Keratinocyte (primary cell): ENCODE data around the gene PLA2G4D. TPM values are rescaled to one million over a fixed set of nuclear protein-coding genes. Genes with fewer than 3 reads are reported as not detected.

Source experiments
- DNase-seq: peaks from one replicate; pipeline ENCODE4 v3.0.0-alpha.2; 2011; ENCODE audit warnings: low read depth, missing footprints, low spot score
- FAIRE-seq: peaks from 2 replicates; lab custom pipeline; 2011; peaks lifted over from hg19 to GRCh38; lab: Jason Lieb, UNC
- H2AFZ ChIP-seq: 2 replicates; pipeline ENCODE4 v1.6.0; 2012; ENCODE audit warnings: low read length, control low read depth, inconsistent platforms; ENCODE audit not compliant: control insufficient read depth
- H3K27ac ChIP-seq: 2 replicates; pipeline ENCODE4 v1.5.1; 2011; ENCODE audit warnings: low read length; ENCODE audit not compliant: control insufficient read depth, insufficient read depth
- H3K27me3 ChIP-seq: 3 replicates; pipeline ENCODE4 v1.6.0; 2011; ENCODE audit warnings: low read length; ENCODE audit not compliant: control insufficient read depth, insufficient read depth; ENCODE audit errors: extremely low read depth
- H3K36me3 ChIP-seq, 2 experiments: 2 replicates in 1 of 2; 3 replicates in 1 of 2; pipeline ENCODE4 v1.5.1; 2011; ENCODE audit warnings: low read length in 2 of 2, mild to moderate bottlenecking in 1 of 2; ENCODE audit not compliant: control insufficient read depth in 2 of 2, insufficient read depth in 2 of 2; ENCODE audit errors: extremely low read depth in 1 of 2
- H3K4me1 ChIP-seq: 3 replicates; pipeline ENCODE4 v1.5.1; 2011; ENCODE audit warnings: low read length; ENCODE audit not compliant: control insufficient read depth, insufficient read depth; ENCODE audit errors: extremely low read depth
- H3K4me2 ChIP-seq: 3 replicates; pipeline ENCODE4 v1.6.0; 2011; ENCODE audit warnings: low read depth, low read length; ENCODE audit not compliant: control insufficient read depth, insufficient read depth; ENCODE audit errors: extremely low read depth
- H3K4me3 ChIP-seq, 3 experiments: fragments of 200-600 bp in 1 of 3; sonication (generic) in 1 of 3; 2 replicates in 2 of 3; 3 replicates in 1 of 3; pipeline ENCODE4 v1.5.1; 2011 to 2016; ENCODE audit warnings: low read length in 3 of 3, mild to moderate bottlenecking in 3 of 3, control low read depth in 2 of 3, inconsistent platforms in 1 of 3, low read depth in 1 of 3, mixed read lengths in 1 of 3, mixed run types in 1 of 3, moderate library complexity in 1 of 3; ENCODE audit not compliant: control insufficient read depth in 2 of 3, insufficient read depth in 2 of 3; ENCODE audit errors: extremely low read depth in 1 of 3
- H3K79me2 ChIP-seq: 2 replicates; pipeline ENCODE4 v1.6.0; 2012; ENCODE audit warnings: low read length; ENCODE audit not compliant: control insufficient read depth, insufficient read depth
- H3K9ac ChIP-seq: 3 replicates; pipeline ENCODE4 v1.6.0; 2011; ENCODE audit warnings: low read length; ENCODE audit not compliant: control insufficient read depth, insufficient read depth; ENCODE audit errors: extremely low read depth
- H3K9me1 ChIP-seq: 3 replicates; pipeline ENCODE4 v1.6.0; 2011; ENCODE audit warnings: low read length; ENCODE audit not compliant: control insufficient read depth, insufficient read depth; ENCODE audit errors: extremely low read depth
- H3K9me3 ChIP-seq: 2 replicates; pipeline ENCODE4 v1.5.1; 2012; ENCODE audit warnings: low read depth, low read length; ENCODE audit not compliant: control insufficient read depth
- H4K20me1 ChIP-seq: 3 replicates; pipeline ENCODE4 v1.6.0; 2011; ENCODE audit warnings: low read length; ENCODE audit not compliant: control insufficient read depth, insufficient read depth; ENCODE audit errors: extremely low read depth
- CTCF ChIP-seq, 3 experiments: IDR thresholded peaks in 1 of 3; conservative IDR thresholded peaks in 1 of 3; optimal IDR thresholded peaks in 1 of 3; 2 replicates in 2 of 3; 3 replicates in 1 of 3; pipeline versions ENCODE3 to v1.5.1; 2011; ENCODE audit warnings: low read length in 3 of 3, mild to moderate bottlenecking in 3 of 3, moderate library complexity in 2 of 3, control low read depth in 1 of 3, inconsistent platforms in 1 of 3; ENCODE audit not compliant: insufficient read depth in 2 of 3; ENCODE audit errors: extremely low read depth in 1 of 3
- EZH2 ChIP-seq: IDR thresholded peaks from one replicate; pipeline ENCODE4 v1.6.1; 2012; ENCODE audit warnings: inconsistent platforms, mild to moderate bottlenecking, low read length, moderate library complexity
- dilution Hi-C: fragments of 300-500 bp; cut with MboI; formaldehyde crosslinking; loops from one replicate; pipeline ENCODE4 v1.7.0; 2020; ENCODE audit warnings: low sequenced_read_pairs; ENCODE audit not compliant: extremely low pct_ligation_motif_present
- polyA plus RNA-seq, 5 experiments: library from polyadenylated mRNA; depleted of rRNA in 3 of 5; stranded (reverse) in 3 of 5; stranded (forward) in 1 of 5; unstranded in 1 of 5; fragments of >200 nt; gene quantifications; 1 replicate in 1 of 5; 2 replicates in 3 of 5; 3 replicates in 1 of 5; pipeline versions ENCODE4 v1.2.1 to v1.2.3, GENCODE V29; 2011 to 2012; ENCODE audit warnings: missing spikeins in 2 of 5, low read depth in 1 of 5, low replicate concordance in 1 of 5

Gene PLA2G4D
- polyA plus RNA-seq, 1 donor (not counting 4 experiments of a cell fraction or from before 2014, with no cell fraction given): 0.69 TPM

- FAIRE-seq (no peak), DNase-seq (no peak)
- no peak overlapping the region for H3K4me2 ChIP-seq
- H3K27me3 ChIP-seq: no peaks in the 10 kb centered on the region
- no peak overlapping the region for H3K9ac ChIP-seq
- H3K79me2 ChIP-seq: no peaks in the 10 kb centered on the region
- no peak overlapping the region for H3K27ac ChIP-seq
- no peak overlapping the region for H2AFZ ChIP-seq
- H4K20me1 ChIP-seq: no peaks in the 10 kb centered on the region
- no peaks in the 10 kb centered on the region for H3K36me3 ChIP-seq
- no peak overlapping the region for H3K4me3 ChIP-seq
- H3K4me1 ChIP-seq: peaks cover 6% of the 10 kb centered on the region
- dilution Hi-C loops: no loop called here
- no peak for TF ChIP-seq CTCF (optimal IDR thresholded peaks at IDR 0.05 in 1 of 3, IDR thresholded peaks at IDR 0.05 in 1 of 3, conservative IDR thresholded peaks at IDR 0.05 in 1 of 3; ENCODE audit: extremely low read depth in 1 of 3, insufficient read depth in 2 of 3, low read length in 3 of 3)
- no peak for TF ChIP-seq EZH2
- no peaks in the 10 kb centered on the region for H3K9me1 ChIP-seq
- H3K9me3 ChIP-seq: no peaks in the 10 kb centered on the region
Measured at GRCh38 chr15:42120285-42120684, 25.9 kb upstream of the PLA2G4D start.

GRCh38 chr15:42119446-42119760 is 25.0 kb upstream of the PLA2G4D start:
- peak overlapping the region; percentile 55 for H2AFZ ChIP-seq
- TF ChIP-seq EZH2 (no peak), CTCF (optimal IDR thresholded peaks at IDR 0.05 in 1 of 3, IDR thresholded peaks at IDR 0.05 in 1 of 3, conservative IDR thresholded peaks at IDR 0.05 in 1 of 3; ENCODE audit: extremely low read depth in 1 of 3, insufficient read depth in 2 of 3, low read length in 3 of 3) (no peak)
- no peaks in the 10 kb centered on the region for H3K27me3 ChIP-seq
- no peaks in the 10 kb centered on the region for H3K36me3 ChIP-seq
- H3K4me2 ChIP-seq: peak overlapping the region; percentile 49
- DNase-seq: no peak
- no peaks in the 10 kb centered on the region for H3K79me2 ChIP-seq
- no peak overlapping the region for H3K4me3 ChIP-seq
- no peaks in the 10 kb centered on the region for H3K9me1 ChIP-seq
- no peak overlapping the region for H3K9ac ChIP-seq
- H3K27ac ChIP-seq: no peak overlapping the region
- no peaks in the 10 kb centered on the region for H4K20me1 ChIP-seq
- FAIRE-seq: no peak
- dilution Hi-C loops: no loop called here
- no peaks in the 10 kb centered on the region for H3K9me3 ChIP-seq
- H3K4me1 ChIP-seq: peaks cover 6% of the 10 kb centered on the region
